Measurements from ENCODE around the gene EPAS1. TPM values are rescaled to one million over a fixed set of nuclear protein-coding genes. Genes with fewer than 3 reads are reported as not detected.

EPAS1 gene
- total and polyA plus RNA-seq, 11 donors, result 93.6 to 790 (median 210) TPM

- Histone ChIP-seq H3K27ac (no peak overlapping the region), H3K4me3 (no peak overlapping the region), H3K36me3 (no peaks in the 10 kb centered on the region), H3K4me1 (peaks cover 0 to 51% (median 33%) of the 10 kb centered on the region in 12 donors), H3K9me3 (no peaks in the 10 kb centered on the region), H3K27me3 (no peaks in the 10 kb centered on the region)
- intact Hi-C loops (cut with DNase I), result no loop called here
- TF ChIP-seq, protein P1, sequence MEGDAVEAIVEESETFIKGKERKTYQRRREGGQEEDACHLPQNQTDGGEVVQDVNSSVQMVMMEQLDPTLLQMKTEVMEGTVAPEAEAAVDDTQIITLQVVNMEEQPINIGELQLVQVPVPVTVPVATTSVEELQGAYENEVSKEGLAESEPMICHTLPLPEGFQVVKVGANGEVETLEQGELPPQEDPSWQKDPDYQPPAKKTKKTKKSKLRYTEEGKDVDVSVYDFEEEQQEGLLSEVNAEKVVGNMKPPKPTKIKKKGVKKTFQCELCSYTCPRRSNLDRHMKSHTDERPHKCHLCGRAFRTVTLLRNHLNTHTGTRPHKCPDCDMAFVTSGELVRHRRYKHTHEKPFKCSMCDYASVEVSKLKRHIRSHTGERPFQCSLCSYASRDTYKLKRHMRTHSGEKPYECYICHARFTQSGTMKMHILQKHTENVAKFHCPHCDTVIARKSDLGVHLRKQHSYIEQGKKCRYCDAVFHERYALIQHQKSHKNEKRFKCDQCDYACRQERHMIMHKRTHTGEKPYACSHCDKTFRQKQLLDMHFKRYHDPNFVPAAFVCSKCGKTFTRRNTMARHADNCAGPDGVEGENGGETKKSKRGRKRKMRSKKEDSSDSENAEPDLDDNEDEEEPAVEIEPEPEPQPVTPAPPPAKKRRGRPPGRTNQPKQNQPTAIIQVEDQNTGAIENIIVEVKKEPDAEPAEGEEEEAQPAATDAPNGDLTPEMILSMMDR (IDR thresholded peaks at IDR 0.05), result no peak
- TF ChIP-seq POLR2A (IDR thresholded peaks at IDR 0.05), result no peak
- ATAC-seq (no peak), DNase-seq (no peak)
- WGBS, 4 donors, result 78 to 92% (median 82%) methylated on average over 2 of the region's 2 CpGs
Observed at GRCh38 chr2:46262248-46262938, 34.8 kb upstream of the EPAS1 start.

DNA sequence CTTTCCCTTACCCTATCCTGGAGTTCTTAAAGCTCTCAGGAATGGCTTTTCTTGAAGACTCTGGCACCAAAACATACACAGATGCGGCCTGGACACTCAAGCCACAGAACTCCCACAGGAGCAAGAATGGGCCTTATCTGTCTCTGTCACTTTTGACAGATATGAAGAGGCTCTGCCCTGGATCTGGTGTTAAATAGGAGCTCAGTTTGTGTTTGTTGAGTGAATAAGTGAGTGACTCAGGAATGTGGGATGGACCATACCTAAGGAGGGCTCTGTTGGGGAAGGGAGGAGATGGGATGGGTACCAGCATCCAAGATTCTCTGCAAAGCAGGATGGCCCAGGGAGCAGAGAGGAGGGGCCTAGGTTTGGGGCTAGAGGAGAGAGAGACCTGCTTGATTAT, 33.9 kb upstream of the EPAS1 start:
- H3K4me3 ChIP-seq, result no peak overlapping the region
- H3K36me3 ChIP-seq, result no peaks in the 10 kb centered on the region
- no peak overlapping the region for H3K27ac ChIP-seq
- no peaks in the 10 kb centered on the region for H3K9me3 ChIP-seq
- H3K4me1 ChIP-seq, result peaks cover 0 to 51% (median 35%) of the 10 kb centered on the region in 12 donors
- WGBS, 4 donors, result 79 to 97% (median 93%) methylated on average over 1 of the region's 1 CpG
- no peak for TF ChIP-seq POLR2A (IDR thresholded peaks at IDR 0.05)
- TF ChIP-seq, protein P1 (IDR thresholded peaks at IDR 0.05), result no peak
- ATAC-seq (no peak), DNase-seq (no peak)
- H3K27me3 ChIP-seq, result no peaks in the 10 kb centered on the region
- intact Hi-C loops (cut with DNase I), result no loop called here

DNA sequence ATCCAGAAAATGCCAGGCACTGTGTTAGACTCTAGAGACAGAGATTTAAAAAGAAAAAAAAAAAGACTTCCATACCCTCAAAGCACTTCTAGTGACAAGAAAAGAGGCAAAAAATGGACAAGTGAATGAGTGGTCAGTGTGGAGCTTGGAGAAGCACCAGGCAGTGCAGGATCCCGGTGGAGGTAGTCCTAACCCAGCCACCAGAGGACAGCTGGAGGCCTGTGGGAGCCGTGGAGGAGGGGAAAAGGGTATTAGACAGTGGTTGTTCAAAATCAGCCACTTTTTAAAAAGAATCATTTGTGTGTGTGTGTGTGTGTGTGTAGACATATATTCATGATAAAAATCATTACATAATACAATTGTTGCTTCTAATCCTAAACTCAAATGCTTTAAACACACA, 32.8 kb upstream of the EPAS1 start:
- Histone ChIP-seq H3K9me3 (no peaks in the 10 kb centered on the region), H3K27ac (no peak overlapping the region), H3K4me3 (no peak overlapping the region), H3K27me3 (no peaks in the 10 kb centered on the region), H3K36me3 (no peaks in the 10 kb centered on the region), H3K4me1 (peaks cover 0 to 51% (median 35%) of the 10 kb centered on the region in 12 donors)
- TF ChIP-seq, protein P1 (IDR thresholded peaks at IDR 0.05), result no peak
- no peak for TF ChIP-seq POLR2A (IDR thresholded peaks at IDR 0.05)
- ATAC-seq (no peak), DNase-seq (no peak)
- intact Hi-C loops (cut with DNase I), result no loop called here
- WGBS, 4 donors, result 78 to 87% (median 82%) methylated on average over 2 of the region's 2 CpGs

- 88 to 90% (median 90%) methylated on average over 5 of the region's 5 CpGs for WGBS, 4 donors
- peak overlapping the region in 1 of 12 donors; percentile 6 for H3K27ac ChIP-seq
- intact Hi-C loops (cut with DNase I), result no loop called here
- H3K4me1 ChIP-seq, result peaks cover 0 to 51% (median 34%) of the 10 kb centered on the region in 12 donors
- H3K4me3 ChIP-seq, result no peak overlapping the region
- TF ChIP-seq POLR2A (IDR thresholded peaks at IDR 0.05), result no peak
- TF ChIP-seq, protein P1 (IDR thresholded peaks at IDR 0.05), result no peak
- no peak for DNase-seq
- no peaks in the 10 kb centered on the region for H3K36me3 ChIP-seq
- no peak for ATAC-seq
- no peaks in the 10 kb centered on the region for H3K9me3 ChIP-seq
- no peaks in the 10 kb centered on the region for H3K27me3 ChIP-seq
Observed at GRCh38 chr2:46266134-46266533, 31.1 kb upstream of the EPAS1 start.

Data from heart left ventricle (tissue), 16 donors.